WTC11 (cell line): Measurements from ENCODE around the gene PDLIM7. TPM values are rescaled to one million over a fixed set of nuclear protein-coding genes. Genes with fewer than 3 reads are reported as not detected.

Experiments
- ATF3 ChIP-seq: sonication (generic); formaldehyde crosslinking; conservative IDR thresholded peaks from 2 replicates; pipeline ENCODE4 v1.8.1; 2022; ENCODE audit warnings: mild to moderate bottlenecking, missing genetic modification reagents
- ATF6 ChIP-seq: sonication (generic); formaldehyde crosslinking; IDR thresholded peaks from 2 replicates; pipeline ENCODE4 v1.8.1; 2023; ENCODE audit warnings: mild to moderate bottlenecking, missing genetic modification reagents
- E2F5 ChIP-seq: sonication (generic); formaldehyde crosslinking; IDR thresholded peaks from 2 replicates; pipeline ENCODE4 v1.8.1; 2022; ENCODE audit warnings: mild to moderate bottlenecking, moderate library complexity, missing genetic modification reagents
- ELF4 ChIP-seq: sonication (generic); formaldehyde crosslinking; IDR thresholded peaks from 2 replicates; pipeline ENCODE4 v1.8.1; 2022; ENCODE audit warnings: low read depth, mild to moderate bottlenecking, moderate library complexity, missing genetic modification reagents
- FOXP1 ChIP-seq: sonication (generic); formaldehyde crosslinking; IDR thresholded peaks from 2 replicates; pipeline ENCODE4 v1.8.0; 2022; ENCODE audit warnings: missing genetic modification reagents, mild to moderate bottlenecking, moderate library complexity, borderline replicate concordance
- HMGXB4 ChIP-seq: sonication (generic); formaldehyde crosslinking; IDR thresholded peaks from 2 replicates; pipeline ENCODE4 v1.8.1; 2023; ENCODE audit warnings: mild to moderate bottlenecking, moderate library complexity, missing genetic modification reagents
- MAX ChIP-seq: sonication (generic); formaldehyde crosslinking; IDR thresholded peaks from 2 replicates; pipeline ENCODE4 v1.8.0; 2022; ENCODE audit warnings: mild to moderate bottlenecking, missing genetic modification reagents
- MLX ChIP-seq: sonication (generic); formaldehyde crosslinking; IDR thresholded peaks from 2 replicates; pipeline ENCODE4 v1.8.1; 2023; ENCODE audit warnings: mild to moderate bottlenecking, missing genetic modification reagents, moderate library complexity
- MYBL2 ChIP-seq: sonication (generic); formaldehyde crosslinking; IDR thresholded peaks from 2 replicates; pipeline ENCODE4 v1.8.1; 2023; ENCODE audit warnings: mild to moderate bottlenecking, moderate library complexity, missing genetic modification reagents
- NFATC4 ChIP-seq: fragments of 250-450 bp; sonication (Bioruptor Pico); IDR thresholded peaks from 2 replicates; pipeline ENCODE4 v1.9.0; 2021; ENCODE audit warnings: mild to moderate bottlenecking
- SMAD3 ChIP-seq: sonication (generic); formaldehyde crosslinking; IDR thresholded peaks from 2 replicates; pipeline ENCODE4 v1.8.0; 2022; ENCODE audit warnings: missing genetic modification reagents, mild to moderate bottlenecking, borderline replicate concordance
- ZNF263 ChIP-seq: sonication (generic); formaldehyde crosslinking; IDR thresholded peaks from 2 replicates; pipeline ENCODE4 v1.8.1; 2022; ENCODE audit warnings: low read depth, mild to moderate bottlenecking, moderate library complexity, missing genetic modification reagents
- ZNF281 ChIP-seq: sonication (generic); formaldehyde crosslinking; IDR thresholded peaks from 2 replicates; pipeline ENCODE4 v1.8.0; 2023; ENCODE audit warnings: mild to moderate bottlenecking, missing genetic modification reagents
- ZNF423 ChIP-seq: fragments of 250-450 bp; sonication (Bioruptor Pico); IDR thresholded peaks from 2 replicates; pipeline ENCODE4 v2.1.2; 2022; ENCODE audit warnings: mild to moderate bottlenecking, moderate library complexity
- total RNA-seq: library from RNA; stranded (reverse); gene quantifications from 3 replicates; pipeline ENCODE4 v1.2.3, GENCODE V29; 2021

Gene PDLIM7
- total RNA-seq, 1 experiment from 2014 or later: 142 TPM

- TF ChIP-seq E2F5 (peak; percentile 40; the same call in 1 of the 2 replicates), ZNF263 (CRISPR knock-in tag) (no peak), ZNF423 (CRISPR knock-in tag) (peak; percentile 93), ATF6 (CRISPR knock-in tag) (no peak), MLX (CRISPR knock-in tag) (no peak), ATF3 (CRISPR knock-in tag) (no peak), SMAD3 (no peak), ELF4 (CRISPR knock-in tag) (0 out of 2 replicates have a peak, but pooled peaks have one; percentile 22), MYBL2 (no peak), FOXP1 (CRISPR knock-in tag) (no peak), NFATC4 (no peak), HMGXB4 (CRISPR knock-in tag) (peak; percentile 79; the same call in 1 of the 2 replicates), MAX (peak; percentile 48; the same call in 1 of the 2 replicates), ZNF281 (CRISPR knock-in tag) (peak; percentile 95)
These were observed 24.7 kb downstream of the PDLIM7 start (continued) for GRCh38 chr5:177472460-177473442.
